Kasumi-1 (cell line): ENCODE measurements around the gene RBM4.

Experiments
- DNase-seq, 2 experiments: peaks; one replicate each; lab custom pipeline; 2025; lab: John Stamatoyannopoulos, UW

Gene RBM4

DNA sequence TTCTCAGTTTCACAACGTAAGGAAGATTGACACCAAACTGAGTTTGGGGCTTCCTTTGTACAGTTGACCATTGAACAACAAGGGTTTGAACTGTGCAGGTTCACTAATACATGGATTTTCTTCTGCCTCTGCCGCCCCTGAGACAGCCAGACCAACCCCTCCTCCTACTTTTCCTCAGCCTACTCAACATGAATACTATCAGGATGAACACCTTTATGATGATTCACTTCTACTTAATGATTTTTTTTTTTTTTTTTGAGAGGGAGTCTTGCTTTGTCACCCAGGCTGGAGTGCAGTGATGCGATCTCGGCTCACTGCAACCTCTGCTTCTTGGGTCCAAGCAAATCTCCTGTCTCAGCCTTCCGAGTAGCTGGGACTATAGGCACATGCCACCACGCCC, 14.6 kb downstream of the RBM4 start:
- no peak for DNase-seq

DNA sequence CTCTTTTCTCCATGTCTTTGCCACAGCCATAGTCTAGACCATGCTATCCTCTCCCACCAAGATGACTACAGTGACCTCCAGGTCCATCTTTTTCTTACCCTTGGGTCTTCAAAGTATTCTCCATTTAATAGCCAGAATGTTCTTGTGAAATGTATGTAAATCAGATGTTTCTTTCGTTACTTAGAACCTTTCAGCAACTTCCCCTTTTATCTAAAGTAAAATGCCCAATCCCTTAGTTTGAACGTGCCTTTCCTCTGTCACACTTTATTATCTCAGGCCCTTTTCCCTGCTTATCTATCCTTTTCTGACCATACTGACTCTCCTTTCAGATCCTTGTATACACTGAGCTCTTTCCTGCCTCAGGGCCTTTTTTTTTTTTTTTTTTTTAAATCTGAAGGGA, 21.3 kb downstream of the RBM4 start:
- peak; percentile 43 to 50 for DNase-seq

DNA sequence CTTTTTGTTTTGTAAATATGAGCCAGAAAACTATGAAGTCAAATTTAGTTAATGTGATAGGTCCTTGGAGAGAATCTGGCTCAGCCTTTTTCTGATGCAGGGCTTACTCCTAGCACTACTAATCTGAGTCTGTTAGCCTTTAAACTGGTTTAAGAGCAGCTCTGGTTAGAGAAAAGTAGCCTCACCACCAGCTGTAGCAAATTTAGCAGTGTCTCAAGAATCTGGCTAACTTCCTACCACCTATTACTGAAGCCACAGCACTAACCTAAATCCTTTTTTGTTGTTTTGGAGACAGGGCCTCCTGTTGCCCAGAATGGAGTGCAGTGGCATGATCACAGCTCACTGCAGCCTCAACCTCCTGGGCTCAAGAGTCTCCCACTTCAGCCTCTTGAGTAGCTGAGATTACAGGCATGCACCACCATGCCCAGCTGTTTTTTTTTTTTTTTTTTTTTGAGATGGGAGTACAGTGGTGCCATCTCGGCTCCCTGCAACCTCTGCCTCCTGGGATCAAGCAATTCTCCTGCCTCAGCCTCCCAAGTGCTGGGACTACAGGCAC, 25.3 kb downstream of the RBM4 start:
- DNase-seq, result no peak

DNA sequence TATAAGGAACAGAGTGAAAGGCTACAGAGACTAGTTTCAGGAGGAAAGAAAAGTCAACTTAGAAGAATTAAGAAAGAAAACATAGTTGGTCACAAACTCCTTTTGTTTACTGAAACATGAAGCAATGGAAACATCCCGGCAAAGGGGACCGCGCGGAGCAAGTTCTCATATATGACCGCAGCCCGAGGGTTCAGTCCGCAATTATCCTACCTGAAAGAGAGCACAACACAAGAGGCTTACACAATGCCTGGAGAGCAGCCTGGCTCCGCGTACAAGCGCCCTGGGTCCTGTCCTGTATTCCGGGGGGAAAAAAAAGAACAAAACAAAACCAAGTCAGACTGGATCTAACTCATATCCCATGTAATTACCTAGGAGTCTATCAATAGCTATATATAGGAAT, 26.9 kb downstream of the RBM4 start:
- no peak for DNase-seq

DNA sequence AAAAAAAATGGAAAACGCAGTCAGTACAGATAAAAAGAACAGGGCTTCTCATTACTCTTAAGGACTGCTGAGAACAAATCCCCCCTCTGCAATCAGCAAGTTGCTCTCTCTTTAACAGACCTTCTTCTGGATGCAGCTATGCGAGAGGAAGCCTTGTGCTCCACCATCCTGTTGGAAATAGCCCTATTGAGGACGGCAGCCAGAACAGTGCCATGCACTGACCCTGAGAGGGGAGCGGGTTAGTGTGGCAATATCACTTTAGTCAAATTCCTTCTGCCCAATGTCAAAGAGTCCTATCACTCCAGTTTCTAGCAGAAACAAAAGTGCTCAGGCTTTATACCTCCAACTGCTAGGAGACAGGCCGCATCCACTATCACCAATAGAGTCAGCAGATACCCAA, 32.3 kb downstream of the RBM4 start:
- no peak for DNase-seq

DNA sequence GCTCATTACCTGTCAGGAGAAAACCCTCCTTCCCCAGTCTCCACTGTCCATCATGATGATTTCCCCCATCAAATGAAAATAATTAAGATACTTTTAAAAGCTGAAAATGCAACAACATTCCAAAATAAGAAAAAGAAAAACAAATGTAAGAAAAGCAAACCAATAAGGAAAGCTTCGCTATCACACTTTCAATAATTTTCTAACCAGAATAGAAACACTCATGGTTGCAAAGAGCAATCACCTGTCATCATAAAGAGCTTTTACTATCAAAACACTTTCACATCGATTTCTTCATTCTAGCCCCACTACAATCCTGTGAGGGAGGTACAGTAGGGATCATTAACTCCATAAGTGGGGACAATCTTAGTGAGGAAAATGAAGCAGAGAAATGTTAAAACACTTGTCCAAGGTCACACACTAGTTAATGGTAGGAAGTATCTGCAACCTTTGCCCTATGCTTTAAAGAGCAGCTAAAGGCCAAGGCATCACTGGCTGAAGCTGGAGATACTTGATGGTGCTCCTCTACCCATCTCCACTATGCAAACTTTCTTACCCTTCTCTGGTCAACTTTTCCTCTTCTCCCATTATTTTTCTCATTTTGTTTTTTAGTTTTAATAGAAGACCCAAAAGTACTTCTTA, 36.6 kb downstream of the RBM4 start:
- no peak for DNase-seq

DNA sequence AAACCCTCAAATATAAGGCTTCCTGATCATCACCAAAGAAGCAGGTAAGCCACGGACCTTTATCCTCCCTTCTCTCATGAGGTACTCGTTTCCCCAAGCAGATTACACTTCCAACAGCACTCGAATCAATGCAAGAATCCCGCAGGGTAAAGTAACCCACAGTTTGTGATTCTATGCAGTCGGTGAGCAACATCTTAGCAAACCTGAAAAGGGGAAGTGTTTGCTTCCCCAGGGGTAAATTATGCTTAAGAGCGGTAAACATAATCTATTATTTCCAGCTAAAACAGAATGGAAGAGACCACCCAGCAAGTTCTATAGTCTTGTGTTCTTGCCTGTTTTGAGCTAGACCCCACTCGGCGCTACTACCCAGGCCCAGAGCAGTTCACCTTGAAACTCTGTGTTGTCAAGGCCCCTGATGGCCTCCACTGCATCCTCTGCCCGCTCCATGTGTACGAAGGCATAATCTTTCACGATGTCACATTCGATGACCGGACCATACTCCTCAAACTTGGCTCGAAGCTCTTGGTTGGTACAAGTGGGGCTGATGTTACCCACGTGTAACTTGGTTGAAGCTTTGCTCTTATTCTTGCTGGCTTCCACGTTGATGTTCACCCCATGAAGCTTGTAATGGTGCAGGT, 37.9 kb downstream of the RBM4 start:
- DNase-seq, result no peak

DNA sequence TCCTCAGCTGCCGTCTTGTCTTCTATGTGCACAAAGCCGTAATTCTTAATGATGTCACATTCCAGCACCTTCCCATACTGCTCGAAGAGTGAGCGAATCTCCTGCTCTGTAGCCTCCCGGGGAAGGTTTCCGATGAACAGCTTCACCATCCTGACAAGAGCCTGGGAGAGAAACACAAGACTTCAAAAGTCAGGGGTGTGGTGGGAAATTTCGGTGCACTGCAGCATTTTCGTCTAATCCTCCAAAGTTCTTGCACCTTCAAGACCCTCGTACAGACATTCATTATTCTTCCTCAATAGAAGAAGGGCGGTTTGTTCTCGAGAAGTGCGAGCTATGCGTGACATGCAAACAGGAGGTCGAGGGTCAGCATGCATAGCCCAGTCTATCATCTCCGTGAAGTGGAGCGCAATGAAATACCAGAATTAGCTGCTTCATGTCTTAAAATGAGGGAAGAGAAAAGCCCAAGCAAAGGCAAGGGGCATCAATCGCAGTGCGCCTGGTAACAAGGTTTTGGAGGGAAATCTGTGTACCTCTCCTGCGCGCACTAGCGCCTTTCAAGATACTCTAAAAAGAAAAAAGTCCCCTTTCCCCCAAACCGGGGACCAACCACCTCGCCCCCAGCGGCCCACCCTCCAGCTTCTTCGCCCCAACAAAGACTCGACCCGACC, 38.6 kb downstream of the RBM4 start:
- DNase-seq, result no peak

DNA sequence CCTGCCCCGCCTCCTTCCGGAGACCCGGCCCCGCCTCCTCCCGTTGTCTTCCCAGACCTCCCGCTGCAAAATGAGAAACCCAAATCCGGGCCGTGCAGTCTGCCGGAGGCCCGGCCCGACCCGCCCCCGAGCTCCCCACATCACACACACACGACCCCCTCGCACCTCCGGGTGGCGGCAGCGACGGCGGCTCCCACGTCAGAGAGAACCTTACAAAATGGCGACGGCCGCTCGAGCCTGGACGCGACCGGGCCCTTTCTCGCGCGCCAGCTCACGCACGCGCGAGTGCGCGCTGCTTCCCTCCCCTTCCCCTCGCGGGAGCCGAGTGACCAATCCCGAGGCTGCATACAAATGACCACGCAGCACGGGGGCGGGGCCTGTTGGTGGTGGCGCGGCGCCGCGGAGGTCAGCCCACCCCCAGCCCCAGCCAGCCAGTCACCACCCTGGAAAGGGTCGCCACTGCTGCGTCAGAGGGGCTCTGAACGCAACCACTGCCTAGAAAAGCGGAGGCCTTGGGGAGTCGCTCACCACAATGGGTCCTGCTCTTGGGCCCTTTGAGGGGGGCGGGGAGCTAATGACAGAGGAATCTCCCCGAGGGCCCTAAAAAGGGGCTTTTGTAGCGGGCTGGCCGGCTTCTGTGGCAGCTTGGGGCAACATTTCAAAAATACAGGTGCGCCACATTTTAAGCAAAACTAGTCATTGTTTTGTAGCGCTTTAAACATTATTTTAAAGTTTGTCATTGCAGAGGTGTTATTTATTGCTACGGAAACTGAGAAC, 39.3 kb downstream of the RBM4 start, which contains the start of gene RBM4B:
Gene RBM4B, minus strand, starts transcription at position 289 of the 777 bp plus-strand sequence. CDS start 808 bp downstream, outside the sequence.
- DNase-seq, result peak; percentile 91 to 93

DNA sequence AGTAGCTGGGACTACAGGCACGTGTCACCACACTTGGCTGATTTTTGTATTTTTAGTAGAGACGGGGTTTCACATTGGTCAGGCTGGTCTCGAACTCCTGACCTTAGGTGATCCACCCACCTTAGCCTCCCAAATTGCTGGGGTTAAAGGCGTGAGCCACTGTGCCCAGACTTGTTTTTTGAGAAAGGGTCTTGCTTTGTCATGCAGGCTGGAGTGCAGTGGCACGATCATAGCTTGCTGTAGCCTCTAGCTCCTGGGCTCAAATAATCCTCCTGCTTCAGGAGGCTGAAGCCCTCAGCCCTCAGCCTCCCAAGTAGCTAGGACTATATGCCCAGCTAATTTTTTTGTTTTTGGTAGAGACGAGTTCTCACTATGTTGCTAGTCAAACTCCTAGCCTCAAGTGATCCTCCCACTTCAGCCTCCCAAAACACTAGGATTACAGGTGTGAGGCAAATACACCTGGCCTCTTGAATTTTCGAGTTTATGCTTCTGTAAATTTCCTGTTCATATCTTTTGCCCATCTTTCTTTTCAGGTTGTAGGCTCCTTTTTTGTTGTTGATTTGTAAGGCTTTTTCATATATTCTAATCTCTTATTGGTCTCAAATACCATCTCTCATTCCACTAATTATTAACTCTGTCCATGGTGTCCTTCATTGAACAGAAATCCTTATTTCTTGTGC, 42.6 kb downstream of the RBM4 start:
- no peak for DNase-seq

DNA sequence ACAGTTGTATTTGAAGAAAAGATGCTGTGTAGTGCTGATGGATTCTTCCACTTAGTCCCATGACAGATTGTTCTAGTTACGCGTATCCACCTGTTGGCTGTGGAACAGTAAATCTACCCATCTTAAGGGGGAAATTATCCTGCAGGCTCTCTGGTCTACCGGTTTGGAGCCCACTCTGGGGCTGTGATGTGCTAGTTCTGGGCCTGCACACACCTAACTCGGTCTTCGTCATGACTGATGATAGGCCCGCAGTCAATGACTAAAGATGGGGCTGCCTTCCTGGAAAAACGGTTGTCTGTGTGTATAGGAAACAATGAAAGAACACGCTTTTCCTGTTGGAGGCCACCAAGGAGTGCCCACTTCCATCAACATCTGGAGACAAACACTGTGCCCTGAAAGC, 45.4 kb downstream of the RBM4 start:
- DNase-seq, result no peak

DNA sequence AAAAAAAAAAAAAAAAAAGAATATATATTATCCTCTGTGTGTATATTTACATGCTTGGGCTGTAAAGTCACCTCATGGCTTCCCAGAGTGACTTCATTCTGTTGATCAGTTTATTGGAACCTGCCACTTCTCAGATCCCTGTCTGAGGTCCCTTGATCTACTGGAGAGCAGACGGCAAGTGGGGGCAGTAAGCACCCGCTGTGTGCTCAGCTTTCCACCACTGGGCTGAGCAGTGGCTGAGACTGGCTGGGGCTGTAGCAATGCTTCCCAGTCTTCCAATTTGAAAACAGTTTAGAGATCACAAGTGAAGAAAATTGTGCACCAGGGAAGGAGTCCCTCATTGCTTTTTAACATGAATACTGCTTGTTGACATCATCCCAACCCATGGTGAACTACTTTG, 46.1 kb downstream of the RBM4 start:
- DNase-seq, result no peak

DNA sequence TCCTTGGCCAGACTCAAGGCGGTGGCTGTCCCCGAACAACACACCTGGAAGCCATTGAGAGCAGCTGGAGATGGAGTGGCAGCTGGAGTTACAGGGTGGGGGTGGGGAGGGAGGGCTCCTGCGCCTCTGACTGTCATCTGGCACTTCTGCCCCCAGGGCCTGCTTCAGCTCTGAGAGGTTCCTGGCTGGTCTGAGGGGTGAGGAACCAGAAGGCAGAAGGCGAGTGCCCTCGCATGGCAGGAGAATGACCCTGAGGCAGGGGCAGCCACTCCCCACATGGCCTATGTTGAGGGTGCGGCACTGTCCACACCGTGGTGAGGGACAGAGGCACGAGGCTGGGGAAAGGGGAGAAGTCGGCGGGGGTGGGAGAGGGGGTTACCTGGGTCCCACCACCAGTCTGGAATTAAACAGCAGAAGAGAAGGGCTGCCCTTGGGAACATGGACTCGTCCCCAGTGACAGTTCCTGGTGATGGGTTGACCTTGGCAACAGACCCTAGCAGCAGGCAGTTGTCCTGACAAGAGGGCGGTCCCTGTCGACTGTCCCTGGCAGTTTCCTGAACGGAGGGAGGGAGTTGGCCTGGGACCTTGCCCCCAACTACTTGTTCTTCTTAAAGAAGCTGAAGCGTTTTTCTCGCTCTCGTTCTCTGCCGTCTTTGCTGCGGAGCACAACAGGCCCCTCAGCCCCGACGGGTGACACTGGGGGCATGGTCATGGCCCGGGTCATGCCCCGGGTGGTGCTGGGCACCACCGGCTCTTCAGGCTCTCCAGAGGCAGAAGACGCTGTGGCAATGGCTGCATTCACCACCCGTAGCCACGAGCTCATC, 47.0 kb downstream of the RBM4 start:
- no peak for DNase-seq

DNA sequence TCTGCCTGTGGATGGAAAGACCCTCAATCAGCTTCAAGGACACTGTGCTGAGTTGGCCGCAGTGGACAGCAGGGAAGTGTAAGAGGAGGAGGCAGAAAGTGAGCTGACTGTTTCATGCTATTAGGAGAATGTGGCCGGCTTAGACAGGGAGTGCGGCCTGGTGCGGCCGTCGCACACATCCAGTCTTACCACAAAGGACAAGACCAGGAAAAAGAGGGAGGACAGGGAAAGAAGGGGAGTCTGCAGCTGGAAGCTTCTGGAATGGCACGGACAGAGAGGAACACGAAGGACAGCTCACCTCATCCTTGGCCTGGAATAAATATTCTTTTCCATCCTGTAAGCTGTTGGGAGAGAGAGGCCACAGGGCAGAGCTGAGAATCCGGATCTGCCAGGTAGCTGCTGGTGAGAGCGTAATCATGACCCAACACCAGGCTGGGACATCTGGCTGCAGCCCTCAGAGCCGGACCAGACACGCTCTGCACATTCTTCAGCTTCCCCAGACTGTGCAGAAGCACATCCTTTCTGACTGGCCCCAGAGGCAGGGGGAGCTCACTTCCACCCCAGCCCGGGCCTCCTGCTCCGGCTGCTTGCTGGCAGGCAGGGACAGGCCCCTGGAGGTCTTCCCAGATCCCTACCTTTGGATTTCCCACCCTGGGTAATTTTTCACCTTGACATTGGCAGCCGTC, 47.7 kb downstream of the RBM4 start:
- DNase-seq, result no peak

DNA sequence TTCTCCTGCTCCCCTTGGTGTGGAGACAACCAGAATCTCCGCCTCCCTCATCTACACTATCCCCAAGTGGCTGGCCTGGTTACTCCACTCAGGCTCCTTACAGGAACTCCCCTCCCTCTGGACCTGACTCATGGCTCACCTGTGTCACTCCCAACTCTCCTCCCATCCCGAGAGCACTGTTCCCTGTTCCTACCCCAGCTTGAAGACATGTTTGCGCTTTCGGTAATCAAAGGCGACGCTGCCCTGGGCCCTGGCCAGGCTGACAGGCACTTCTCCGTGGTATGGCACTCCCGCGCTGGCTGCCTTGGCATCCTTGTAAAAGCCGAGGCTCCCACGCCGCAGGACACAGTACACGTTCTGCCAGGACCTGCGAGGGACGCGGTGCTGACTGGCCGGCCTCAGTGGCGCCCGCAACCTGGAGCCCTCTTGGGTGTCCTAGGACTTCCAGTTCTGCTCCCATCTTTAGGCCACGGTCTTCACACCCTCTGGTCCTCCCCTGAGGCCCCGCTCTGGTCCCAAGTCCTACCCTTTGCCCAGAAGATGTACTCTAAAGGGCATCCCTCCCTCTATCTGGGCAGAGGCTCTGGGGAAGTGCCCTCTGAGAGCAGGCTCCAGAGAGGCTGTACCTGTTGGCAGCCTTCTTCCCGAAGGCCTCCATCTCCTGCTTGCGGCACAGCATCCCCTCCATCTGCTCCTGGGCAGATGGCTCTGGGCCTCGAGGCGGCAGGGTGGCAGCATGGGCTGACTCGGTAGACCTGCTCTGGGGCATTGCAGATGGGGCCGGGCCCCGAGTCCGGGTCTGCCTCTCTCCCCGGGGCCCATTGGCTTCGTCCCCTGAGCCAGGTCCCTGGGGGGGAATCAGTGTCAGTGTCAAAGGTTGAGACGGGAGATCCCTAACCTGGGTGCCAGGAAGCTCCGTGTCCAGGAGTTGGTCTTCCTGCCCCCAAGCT, 48.6 kb downstream of the RBM4 start:
- DNase-seq, result no peak

DNA sequence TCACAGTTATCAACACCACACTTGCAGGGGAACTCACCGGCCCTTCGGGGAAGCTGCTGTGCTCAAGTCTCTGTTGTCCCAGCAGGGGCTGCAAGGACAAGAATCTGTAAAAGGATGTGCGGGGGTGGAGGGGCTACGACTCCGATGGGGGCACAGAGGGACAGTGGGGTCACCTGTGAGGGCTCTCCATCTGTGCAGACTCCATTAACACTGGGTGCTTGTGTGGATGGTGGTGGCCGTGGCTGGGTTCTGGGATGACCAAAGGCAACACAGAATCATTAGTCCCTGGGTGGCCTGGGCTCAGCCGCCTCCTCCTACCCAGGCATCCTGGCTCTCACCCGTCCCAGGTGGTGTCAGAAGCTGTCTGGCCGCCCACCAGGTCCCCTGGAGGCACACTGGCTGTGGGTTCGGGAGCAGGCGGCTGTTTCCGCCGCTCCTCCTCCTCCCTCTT, 49.4 kb downstream of the RBM4 start:
- no peak for DNase-seq

DNA sequence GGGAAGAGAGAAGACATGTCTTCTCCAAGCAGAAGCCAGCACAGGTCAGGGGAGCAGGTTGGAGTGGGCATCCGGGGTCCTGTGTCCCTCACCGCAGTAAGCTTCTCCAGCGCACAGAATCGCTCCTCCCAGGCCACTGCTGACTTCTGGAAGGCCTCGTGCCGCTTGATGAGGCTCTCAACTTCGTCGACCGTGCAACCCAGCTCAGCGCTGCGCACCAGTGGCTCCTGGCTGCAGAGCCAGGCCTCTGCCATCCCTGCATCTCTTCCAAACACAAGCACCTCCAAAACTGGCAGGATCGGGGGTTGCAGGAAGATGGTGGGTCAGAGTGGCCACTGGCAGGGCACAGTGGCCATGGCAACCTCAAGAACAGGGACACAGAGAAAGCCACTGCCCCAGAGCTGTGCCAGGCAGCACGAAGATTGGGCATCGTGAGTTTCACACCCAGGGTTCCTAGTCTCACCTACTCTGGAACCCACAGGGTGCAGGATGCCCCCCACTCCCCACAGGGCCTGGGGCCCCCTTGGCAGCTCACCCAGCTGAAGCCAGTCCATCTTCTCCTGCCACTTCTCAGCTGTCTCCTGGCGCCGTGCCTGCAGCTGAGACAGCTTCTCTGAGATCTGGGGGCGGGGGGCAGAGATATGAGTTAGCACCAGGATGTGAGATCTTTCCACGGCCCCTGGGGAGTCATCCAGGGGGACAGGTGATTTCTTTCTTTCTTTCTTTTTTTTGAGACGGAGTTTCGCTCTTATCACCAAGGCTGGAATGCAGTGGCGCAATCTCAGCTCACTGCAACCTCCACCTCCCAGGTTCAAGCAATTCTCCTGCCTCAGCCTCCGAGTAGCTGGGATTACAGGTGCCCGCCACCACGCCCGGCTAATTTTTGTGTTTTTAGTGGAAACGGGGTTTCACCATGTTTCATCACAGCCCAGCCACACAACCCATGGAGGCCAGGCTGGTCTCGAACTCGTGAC, 50.3 kb downstream of the RBM4 start:
- no peak for DNase-seq
